SK-N-SH treated with all-trans-retinoic acid at 6 μM for 48 hours (cell line): ENCODE results near the gene NOS2.

Experiments used
- ARNTL ChIP-seq: fragments of 450-650 bp; formaldehyde crosslinking; IDR thresholded peaks from 2 replicates; pipeline ENCODE4 v1.5.0; 2020; ENCODE audit warnings: low read depth, mild to moderate bottlenecking, moderate library complexity, borderline replicate concordance
- CSDC2 ChIP-seq: fragments of 250-450 bp; sonication (Bioruptor Pico); IDR thresholded peaks from 2 replicates; pipeline ENCODE4 v1.5.0; 2020; ENCODE audit warnings: mild to moderate bottlenecking, moderate library complexity
- OSR1 ChIP-seq: fragments of 250-450 bp; sonication (Bioruptor Pico); IDR thresholded peaks from 2 replicates; pipeline ENCODE4 v1.8.0; 2022; ENCODE audit warnings: moderate library complexity, mild to moderate bottlenecking, inconsistent platforms
- SNAI2 ChIP-seq: fragments of 250-450 bp; sonication (Bioruptor Pico); IDR thresholded peaks from 2 replicates; pipeline ENCODE4 v1.5.0; 2020; ENCODE audit warnings: mild to moderate bottlenecking, moderate library complexity
- TF ChIP-seq, protein P1 (sequence below): fragments of 250-450 bp; sonication (Bioruptor Pico); IDR thresholded peaks from 2 replicates; pipeline ENCODE4 v1.8.0; 2020; ENCODE audit warnings: mild to moderate bottlenecking, moderate library complexity, borderline replicate concordance
- TF ChIP-seq, protein P2 (sequence below): fragments of 250-450 bp; sonication (Bioruptor Pico); IDR thresholded peaks from 2 replicates; pipeline ENCODE4 v1.5.1; 2020; ENCODE audit warnings: low read depth, mild to moderate bottlenecking, moderate library complexity
- TF ChIP-seq, protein P3 (sequence below): fragments of 250-450 bp; sonication (Bioruptor Pico); IDR thresholded peaks from 2 replicates; pipeline ENCODE4 v1.8.0; 2021; ENCODE audit warnings: low read depth, mild to moderate bottlenecking, moderate library complexity, borderline replicate concordance

DNA sequence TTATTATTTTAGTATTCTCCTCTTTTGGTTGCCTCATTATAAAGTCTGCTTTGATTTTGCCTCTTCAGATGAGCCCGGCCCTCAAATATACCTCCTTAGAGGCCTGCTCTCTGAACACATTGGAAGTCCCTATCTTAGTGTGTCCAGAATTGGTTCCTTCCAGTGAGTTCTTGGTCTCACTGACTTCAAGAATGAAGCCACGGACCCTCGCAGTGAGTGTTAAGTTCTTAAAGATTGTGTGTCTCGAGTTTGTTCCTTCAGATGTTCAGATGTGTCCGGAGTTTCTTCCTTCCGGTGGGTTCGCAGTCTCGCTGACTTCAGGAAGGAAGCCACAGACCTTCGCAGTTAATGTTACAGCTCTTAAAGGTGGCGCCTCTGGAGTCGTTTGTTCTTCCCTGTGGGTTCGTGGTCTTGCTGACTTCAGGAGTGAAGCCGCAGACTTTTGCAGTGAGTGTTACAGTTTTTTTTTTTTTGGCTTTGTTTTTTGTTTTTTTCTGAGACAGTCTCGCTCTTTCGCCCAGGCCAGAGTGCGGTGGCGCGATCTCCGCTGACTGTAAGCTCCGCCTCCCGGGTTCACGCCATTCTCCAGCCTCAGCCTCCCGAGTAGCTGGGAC lies 45.8 kb upstream of the NOS2 start:
- TF ChIP-seq ARNTL (CRISPR knock-in tag) = no peak
- TF ChIP-seq OSR1 (CRISPR knock-in tag) = no peak
- TF ChIP-seq SNAI2 (CRISPR knock-in tag) = no peak
- TF ChIP-seq, protein P1, sequence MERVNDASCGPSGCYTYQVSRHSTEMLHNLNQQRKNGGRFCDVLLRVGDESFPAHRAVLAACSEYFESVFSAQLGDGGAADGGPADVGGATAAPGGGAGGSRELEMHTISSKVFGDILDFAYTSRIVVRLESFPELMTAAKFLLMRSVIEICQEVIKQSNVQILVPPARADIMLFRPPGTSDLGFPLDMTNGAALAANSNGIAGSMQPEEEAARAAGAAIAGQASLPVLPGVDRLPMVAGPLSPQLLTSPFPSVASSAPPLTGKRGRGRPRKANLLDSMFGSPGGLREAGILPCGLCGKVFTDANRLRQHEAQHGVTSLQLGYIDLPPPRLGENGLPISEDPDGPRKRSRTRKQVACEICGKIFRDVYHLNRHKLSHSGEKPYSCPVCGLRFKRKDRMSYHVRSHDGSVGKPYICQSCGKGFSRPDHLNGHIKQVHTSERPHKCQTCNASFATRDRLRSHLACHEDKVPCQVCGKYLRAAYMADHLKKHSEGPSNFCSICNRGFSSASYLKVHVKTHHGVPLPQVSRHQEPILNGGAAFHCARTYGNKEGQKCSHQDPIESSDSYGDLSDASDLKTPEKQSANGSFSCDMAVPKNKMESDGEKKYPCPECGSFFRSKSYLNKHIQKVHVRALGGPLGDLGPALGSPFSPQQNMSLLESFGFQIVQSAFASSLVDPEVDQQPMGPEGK (CRISPR knock-in tag) = no peak
- TF ChIP-seq, protein P2, sequence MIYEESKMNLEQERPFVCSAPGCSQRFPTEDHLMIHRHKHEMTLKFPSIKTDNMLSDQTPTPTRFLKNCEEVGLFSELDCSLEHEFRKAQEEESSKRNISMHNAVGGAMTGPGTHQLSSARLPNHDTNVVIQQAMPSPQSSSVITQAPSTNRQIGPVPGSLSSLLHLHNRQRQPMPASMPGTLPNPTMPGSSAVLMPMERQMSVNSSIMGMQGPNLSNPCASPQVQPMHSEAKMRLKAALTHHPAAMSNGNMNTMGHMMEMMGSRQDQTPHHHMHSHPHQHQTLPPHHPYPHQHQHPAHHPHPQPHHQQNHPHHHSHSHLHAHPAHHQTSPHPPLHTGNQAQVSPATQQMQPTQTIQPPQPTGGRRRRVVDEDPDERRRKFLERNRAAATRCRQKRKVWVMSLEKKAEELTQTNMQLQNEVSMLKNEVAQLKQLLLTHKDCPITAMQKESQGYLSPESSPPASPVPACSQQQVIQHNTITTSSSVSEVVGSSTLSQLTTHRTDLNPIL (CRISPR knock-in tag) = no peak
- TF ChIP-seq, protein P3, sequence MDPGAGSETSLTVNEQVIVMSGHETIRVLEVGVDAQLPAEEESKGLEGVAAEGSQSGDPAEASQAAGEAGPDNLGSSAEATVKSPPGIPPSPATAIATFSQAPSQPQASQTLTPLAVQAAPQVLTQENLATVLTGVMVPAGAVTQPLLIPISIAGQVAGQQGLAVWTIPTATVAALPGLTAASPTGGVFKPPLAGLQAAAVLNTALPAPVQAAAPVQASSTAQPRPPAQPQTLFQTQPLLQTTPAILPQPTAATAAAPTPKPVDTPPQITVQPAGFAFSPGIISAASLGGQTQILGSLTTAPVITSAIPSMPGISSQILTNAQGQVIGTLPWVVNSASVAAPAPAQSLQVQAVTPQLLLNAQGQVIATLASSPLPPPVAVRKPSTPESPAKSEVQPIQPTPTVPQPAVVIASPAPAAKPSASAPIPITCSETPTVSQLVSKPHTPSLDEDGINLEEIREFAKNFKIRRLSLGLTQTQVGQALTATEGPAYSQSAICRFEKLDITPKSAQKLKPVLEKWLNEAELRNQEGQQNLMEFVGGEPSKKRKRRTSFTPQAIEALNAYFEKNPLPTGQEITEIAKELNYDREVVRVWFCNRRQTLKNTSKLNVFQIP = no peak
- TF ChIP-seq CSDC2 (CRISPR knock-in tag) = no peak
